ENCODE measurements around the gene TAL2. TPM values are rescaled to one million over a fixed set of nuclear protein-coding genes. Genes with fewer than 3 reads are reported as not detected.

The TAL2 gene
- total RNA-seq = 0.31 TPM in 1 of 2 replicates, not detected in the other

DNA sequence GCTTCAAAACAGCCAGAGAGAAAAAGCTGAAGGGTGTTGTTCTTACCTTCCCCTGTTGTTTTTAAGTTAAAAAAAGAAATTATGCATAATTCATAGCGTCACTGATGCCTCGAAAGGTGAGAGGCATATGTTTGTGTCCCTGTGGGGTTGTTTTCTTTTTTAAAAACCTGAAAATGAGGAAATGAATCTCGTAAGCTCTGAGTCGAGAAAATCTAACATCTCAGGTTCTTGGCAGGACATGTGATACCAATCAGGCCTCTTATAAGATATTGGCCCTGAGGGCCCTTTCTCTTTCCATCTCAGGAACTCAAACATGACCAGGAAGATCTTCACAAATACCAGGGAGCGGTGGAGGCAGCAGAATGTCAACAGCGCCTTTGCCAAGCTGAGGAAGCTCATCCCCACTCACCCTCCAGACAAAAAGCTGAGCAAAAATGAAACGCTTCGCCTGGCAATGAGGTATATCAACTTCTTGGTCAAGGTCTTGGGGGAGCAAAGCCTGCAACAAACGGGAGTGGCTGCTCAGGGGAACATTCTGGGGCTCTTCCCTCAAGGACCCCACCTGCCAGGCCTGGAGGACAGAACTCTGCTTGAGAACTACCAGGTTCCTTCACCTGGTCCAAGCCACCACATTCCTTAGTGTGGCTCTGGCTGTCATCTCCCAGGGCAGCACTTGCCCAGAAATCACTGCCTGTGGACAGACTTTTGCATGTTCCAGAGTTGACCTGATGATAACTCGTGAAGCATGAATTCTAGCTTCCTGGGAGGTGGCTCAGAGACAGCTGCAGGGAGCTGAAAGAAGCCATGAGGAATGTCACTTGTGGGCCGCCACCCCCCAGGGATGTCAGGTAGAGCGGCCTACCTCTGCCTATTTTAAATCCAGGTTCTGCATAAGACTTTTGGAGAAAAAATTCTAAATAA lies at the start of gene TAL2:
Gene TAL2, plus strand, starts transcription at position 274 of the 921 bp plus-strand sequence. Its CDS starts 40 bp downstream, at position 314.
- Mint-ChIP-seq H3K9me3 (no peaks in the 10 kb centered on the region), H3K27me3 (ENCODE audit: insufficient read depth) (peaks cover 14% of the 10 kb centered on the region), H3K4me1 (ENCODE audit: low read depth) (no peaks in the 10 kb centered on the region), H3K36me3 (ENCODE audit: low read depth) (no peaks in the 10 kb centered on the region), H3K27ac (no peak within 1 kb of the TSS), H3K4me3 (no peak within 1 kb of the TSS)
- no peak for DNase-seq (ENCODE audit: low spot score)
- intact Hi-C loops (cut with micrococcal nuclease) = no loop called here

DNA sequence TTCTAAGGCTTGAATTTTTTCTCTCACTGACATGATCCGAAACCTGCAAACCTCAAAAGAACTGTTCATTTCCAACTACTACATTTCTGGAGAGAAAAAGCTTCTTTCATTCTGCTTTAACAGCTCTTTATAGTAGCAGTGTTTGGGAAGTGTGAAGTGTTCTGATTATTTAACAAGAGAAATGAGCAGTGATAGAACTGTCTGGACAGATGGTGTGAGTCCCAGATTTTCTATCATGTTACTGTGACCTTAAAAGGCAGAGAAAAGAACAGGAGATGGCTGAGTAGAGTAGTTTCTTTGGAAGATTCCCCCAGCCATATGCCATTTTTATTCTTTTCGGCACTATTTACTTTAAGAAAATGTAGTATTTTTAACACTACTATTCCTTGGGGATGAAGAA lies 41.3 kb upstream of the TAL2 start:
- intact Hi-C loops (cut with micrococcal nuclease) = no loop called here
- Mint-ChIP-seq H3K4me3 (no peak overlapping the region), H3K27ac (no peak overlapping the region), H3K4me1 (ENCODE audit: low read depth) (no peaks in the 10 kb centered on the region), H3K27me3 (ENCODE audit: insufficient read depth) (no peaks in the 10 kb centered on the region), H3K36me3 (ENCODE audit: low read depth) (peaks cover 5% of the 10 kb centered on the region), H3K9me3 (no peaks in the 10 kb centered on the region)
- DNase-seq (ENCODE audit: low spot score) = no peak

DNA sequence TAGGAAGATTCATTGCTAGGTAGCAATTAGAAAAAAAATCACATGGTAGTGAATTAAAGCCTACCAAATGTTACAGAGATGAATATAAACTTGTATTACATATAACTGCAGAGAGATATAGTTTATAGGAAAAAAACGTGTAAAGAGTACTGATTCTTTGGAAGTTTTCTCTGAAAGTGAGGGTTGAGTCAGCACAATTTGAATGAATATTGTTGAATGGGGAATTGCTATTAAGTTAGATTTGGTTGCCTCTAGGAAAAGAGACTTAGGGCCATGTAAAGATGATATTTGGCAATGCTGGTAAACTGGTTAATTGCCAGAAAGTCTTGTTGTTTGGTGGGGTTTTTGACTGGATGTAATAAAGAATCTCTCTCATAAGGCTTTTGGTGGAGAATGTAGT lies 37.2 kb upstream of the TAL2 start:
- Mint-ChIP-seq H3K27me3 (ENCODE audit: insufficient read depth) (no peaks in the 10 kb centered on the region), H3K4me1 (ENCODE audit: low read depth) (no peaks in the 10 kb centered on the region), H3K9me3 (no peaks in the 10 kb centered on the region), H3K4me3 (no peak overlapping the region), H3K36me3 (ENCODE audit: low read depth) (peaks cover 7% of the 10 kb centered on the region), H3K27ac (no peak overlapping the region)
- DNase-seq (ENCODE audit: low spot score) = no peak
- intact Hi-C loops (cut with micrococcal nuclease) = no loop called here

DNA sequence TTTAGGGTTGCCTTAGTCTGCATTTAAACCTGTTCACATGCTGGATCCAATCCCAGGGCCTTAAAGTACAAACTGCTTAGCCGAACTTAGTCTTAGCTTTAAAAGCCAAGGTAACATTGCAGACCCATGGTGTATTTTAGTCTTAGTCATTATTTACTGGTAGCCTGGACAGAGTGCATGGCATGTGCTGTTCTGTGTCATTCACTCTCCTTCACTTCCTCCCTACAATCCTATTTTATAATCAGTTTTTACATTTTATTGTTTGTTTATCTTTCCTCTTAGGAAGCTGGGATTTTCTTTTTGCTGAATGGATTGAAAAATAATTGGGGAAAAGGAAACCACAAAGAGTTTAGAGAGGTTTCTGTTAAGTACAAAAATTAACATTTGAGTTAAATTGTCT lies 29.4 kb upstream of the TAL2 start:
- Mint-ChIP-seq H3K27ac (no peak overlapping the region), H3K9me3 (no peaks in the 10 kb centered on the region), H3K27me3 (ENCODE audit: insufficient read depth) (no peaks in the 10 kb centered on the region), H3K36me3 (ENCODE audit: low read depth) (peaks cover 9% of the 10 kb centered on the region), H3K4me3 (no peak overlapping the region), H3K4me1 (ENCODE audit: low read depth) (no peaks in the 10 kb centered on the region)
- no peak for DNase-seq (ENCODE audit: low spot score)
- intact Hi-C loops (cut with micrococcal nuclease) = no loop called here

GRCh38 chr9:105633411-105633810 lies 28.8 kb upstream of the TAL2 start:
- no peaks in the 10 kb centered on the region for H3K27me3 Mint-ChIP-seq (ENCODE audit: insufficient read depth)
- peaks cover 9% of the 10 kb centered on the region for H3K36me3 Mint-ChIP-seq (ENCODE audit: low read depth)
- intact Hi-C loops (cut with micrococcal nuclease) = no loop called here
- H3K4me1 Mint-ChIP-seq (ENCODE audit: low read depth) = no peaks in the 10 kb centered on the region
- no peak overlapping the region for H3K27ac Mint-ChIP-seq
- no peak for DNase-seq (ENCODE audit: low spot score)
- no peaks in the 10 kb centered on the region for H3K9me3 Mint-ChIP-seq
- H3K4me3 Mint-ChIP-seq = no peak overlapping the region

GRCh38 chr9:105636331-105636730 lies 25.9 kb upstream of the TAL2 start:
- no peak overlapping the region for H3K27ac Mint-ChIP-seq
- intact Hi-C loops (cut with micrococcal nuclease) = no loop called here
- H3K4me3 Mint-ChIP-seq = no peak overlapping the region
- peaks cover 9% of the 10 kb centered on the region for H3K36me3 Mint-ChIP-seq (ENCODE audit: low read depth)
- no peaks in the 10 kb centered on the region for H3K27me3 Mint-ChIP-seq (ENCODE audit: insufficient read depth)
- H3K4me1 Mint-ChIP-seq (ENCODE audit: low read depth) = no peaks in the 10 kb centered on the region
- no peak for DNase-seq (ENCODE audit: low spot score)
- H3K9me3 Mint-ChIP-seq = no peaks in the 10 kb centered on the region

- Mint-ChIP-seq H3K9me3 (no peaks in the 10 kb centered on the region), H3K36me3 (ENCODE audit: low read depth) (peaks cover 9% of the 10 kb centered on the region), H3K4me1 (ENCODE audit: low read depth) (no peaks in the 10 kb centered on the region), H3K27ac (no peak overlapping the region), H3K4me3 (no peak overlapping the region), H3K27me3 (ENCODE audit: insufficient read depth) (no peaks in the 10 kb centered on the region)
- no peak for DNase-seq (ENCODE audit: low spot score)
- intact Hi-C loops (cut with micrococcal nuclease) = no loop called here
Measured at GRCh38 chr9:105637787-105638395, 24.4 kb upstream of the TAL2 start.

- Mint-ChIP-seq H3K27ac (no peak overlapping the region), H3K36me3 (ENCODE audit: low read depth) (peaks cover 9% of the 10 kb centered on the region), H3K27me3 (ENCODE audit: insufficient read depth) (no peaks in the 10 kb centered on the region), H3K9me3 (no peaks in the 10 kb centered on the region), H3K4me1 (ENCODE audit: low read depth) (no peaks in the 10 kb centered on the region), H3K4me3 (no peak overlapping the region)
- DNase-seq (ENCODE audit: low spot score) = no peak
- intact Hi-C loops (cut with micrococcal nuclease) = no loop called here
Measured at GRCh38 chr9:105639936-105640335, 22.3 kb upstream of the TAL2 start.

DNA sequence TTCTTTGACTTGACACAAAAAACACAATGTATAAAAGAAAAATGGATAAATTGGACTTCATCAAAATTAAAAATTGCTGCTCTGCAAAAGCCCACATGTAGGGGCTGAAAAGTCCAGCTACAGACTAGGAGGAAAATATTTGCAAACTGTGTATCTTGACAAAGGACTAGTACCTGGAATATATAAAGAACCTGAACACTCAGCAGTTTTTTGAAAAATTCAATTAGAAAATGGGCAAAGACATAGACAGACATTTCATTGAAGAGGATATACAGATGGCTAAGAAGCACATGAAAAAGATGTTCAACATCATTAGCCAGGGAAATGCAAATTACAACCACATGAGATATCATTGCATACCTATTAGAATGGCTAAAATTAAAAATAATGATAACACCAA lies 18.5 kb upstream of the TAL2 start:
- Mint-ChIP-seq H3K4me3 (no peak overlapping the region), H3K27me3 (ENCODE audit: insufficient read depth) (no peaks in the 10 kb centered on the region), H3K9me3 (no peaks in the 10 kb centered on the region), H3K4me1 (ENCODE audit: low read depth) (no peaks in the 10 kb centered on the region), H3K36me3 (ENCODE audit: low read depth) (peaks cover 3% of the 10 kb centered on the region), H3K27ac (no peak overlapping the region)
- intact Hi-C loops (cut with micrococcal nuclease) = no loop called here
- DNase-seq (ENCODE audit: low spot score) = no peak

- Mint-ChIP-seq H3K9me3 (no peaks in the 10 kb centered on the region), H3K4me3 (no peak overlapping the region), H3K27ac (no peak overlapping the region), H3K36me3 (ENCODE audit: low read depth) (no peaks in the 10 kb centered on the region), H3K27me3 (ENCODE audit: insufficient read depth) (peaks cover 2% of the 10 kb centered on the region), H3K4me1 (ENCODE audit: low read depth) (no peaks in the 10 kb centered on the region)
- intact Hi-C loops (cut with micrococcal nuclease) = no loop called here
- DNase-seq (ENCODE audit: low spot score) = no peak
Measured at GRCh38 chr9:105646879-105647594, 15.2 kb upstream of the TAL2 start.

GRCh38 chr9:105647595-105648349 lies 14.5 kb upstream of the TAL2 start:
- DNase-seq (ENCODE audit: low spot score) = no peak
- no peaks in the 10 kb centered on the region for H3K9me3 Mint-ChIP-seq
- no peaks in the 10 kb centered on the region for H3K4me1 Mint-ChIP-seq (ENCODE audit: low read depth)
- intact Hi-C loops (cut with micrococcal nuclease) = no loop called here
- peaks cover 2% of the 10 kb centered on the region for H3K27me3 Mint-ChIP-seq (ENCODE audit: insufficient read depth)
- H3K36me3 Mint-ChIP-seq (ENCODE audit: low read depth) = no peaks in the 10 kb centered on the region
- no peak overlapping the region for H3K4me3 Mint-ChIP-seq
- H3K27ac Mint-ChIP-seq = no peak overlapping the region

GRCh38 chr9:105651806-105652205 lies 10.5 kb upstream of the TAL2 start:
- Mint-ChIP-seq H3K27me3 (ENCODE audit: insufficient read depth) (peaks cover 24% of the 10 kb centered on the region), H3K36me3 (ENCODE audit: low read depth) (no peaks in the 10 kb centered on the region), H3K27ac (no peak overlapping the region), H3K4me1 (ENCODE audit: low read depth) (peaks cover 5% of the 10 kb centered on the region), H3K9me3 (no peaks in the 10 kb centered on the region), H3K4me3 (no peak overlapping the region)
- no peak for DNase-seq (ENCODE audit: low spot score)
- intact Hi-C loops (cut with micrococcal nuclease) = no loop called here

Data from activated T-helper 1 cell treated with anti-CD3 and anti-CD28 coated beads, Interleukin-12 subunit alpha, Interleukin-12 subunit beta, Interleukin-2, Interleukin-4 antibody, amounts not matched to agents 30 ng/mL and 10 ng/mL and 1 ng/mL, durations not matched to agents 14 hours and 24 hours and 36 hours (primary cell).